ENCODE data around the gene S1PR4.

S1PR4 gene

DNA sequence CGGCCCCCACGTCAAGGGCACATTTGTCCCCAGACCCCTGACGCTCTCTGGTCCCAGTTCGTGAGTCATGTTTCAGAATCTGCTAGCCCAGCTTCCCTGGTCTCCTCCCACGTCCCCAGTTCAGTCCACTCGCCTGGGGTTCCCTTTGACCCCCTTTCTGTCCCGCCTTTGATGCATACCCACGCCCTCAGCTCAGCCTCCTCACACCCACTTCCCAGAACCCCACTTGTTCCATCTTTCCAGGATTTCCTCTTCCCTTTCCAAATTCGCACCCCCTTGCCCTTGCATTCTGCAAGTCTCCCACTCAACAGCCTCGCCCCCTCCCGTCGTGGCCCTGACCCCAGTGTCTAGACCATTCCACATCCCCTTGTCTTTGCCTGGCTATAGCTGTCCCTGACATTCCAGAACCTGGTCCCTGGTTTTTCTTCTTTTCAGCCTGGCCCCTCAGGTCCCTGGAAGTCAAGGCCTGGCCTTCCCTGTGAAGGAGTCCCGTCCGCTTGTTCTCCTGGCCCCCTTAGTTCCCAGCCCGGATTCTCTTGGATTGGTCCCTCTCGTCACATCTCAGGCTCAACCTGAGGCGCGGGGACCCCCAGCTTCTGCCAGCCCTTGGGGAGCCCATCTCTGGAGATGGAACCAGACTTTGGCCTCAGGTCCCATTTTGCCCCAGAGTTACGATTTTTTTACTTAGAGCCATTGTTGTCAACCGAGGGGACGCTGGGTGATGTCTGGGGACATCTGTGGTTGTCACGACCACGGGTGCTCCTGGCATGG, 8.5 kb downstream of the S1PR4 start:
- no peak for DNase-seq (ENCODE audit: low read depth, low spot score)
- TF ChIP-seq, protein P1, sequence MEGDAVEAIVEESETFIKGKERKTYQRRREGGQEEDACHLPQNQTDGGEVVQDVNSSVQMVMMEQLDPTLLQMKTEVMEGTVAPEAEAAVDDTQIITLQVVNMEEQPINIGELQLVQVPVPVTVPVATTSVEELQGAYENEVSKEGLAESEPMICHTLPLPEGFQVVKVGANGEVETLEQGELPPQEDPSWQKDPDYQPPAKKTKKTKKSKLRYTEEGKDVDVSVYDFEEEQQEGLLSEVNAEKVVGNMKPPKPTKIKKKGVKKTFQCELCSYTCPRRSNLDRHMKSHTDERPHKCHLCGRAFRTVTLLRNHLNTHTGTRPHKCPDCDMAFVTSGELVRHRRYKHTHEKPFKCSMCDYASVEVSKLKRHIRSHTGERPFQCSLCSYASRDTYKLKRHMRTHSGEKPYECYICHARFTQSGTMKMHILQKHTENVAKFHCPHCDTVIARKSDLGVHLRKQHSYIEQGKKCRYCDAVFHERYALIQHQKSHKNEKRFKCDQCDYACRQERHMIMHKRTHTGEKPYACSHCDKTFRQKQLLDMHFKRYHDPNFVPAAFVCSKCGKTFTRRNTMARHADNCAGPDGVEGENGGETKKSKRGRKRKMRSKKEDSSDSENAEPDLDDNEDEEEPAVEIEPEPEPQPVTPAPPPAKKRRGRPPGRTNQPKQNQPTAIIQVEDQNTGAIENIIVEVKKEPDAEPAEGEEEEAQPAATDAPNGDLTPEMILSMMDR (IDR thresholded peaks at IDR 0.05; ENCODE audit: low read depth, low read length) = no peak
- peak overlapping the region; percentile 73 for H3K4me3 ChIP-seq (ENCODE audit: low read depth, low read length)
- in situ Hi-C loops (cut with HindIII; ENCODE audit: low sequenced_read_pairs) = no loop called here

DNA sequence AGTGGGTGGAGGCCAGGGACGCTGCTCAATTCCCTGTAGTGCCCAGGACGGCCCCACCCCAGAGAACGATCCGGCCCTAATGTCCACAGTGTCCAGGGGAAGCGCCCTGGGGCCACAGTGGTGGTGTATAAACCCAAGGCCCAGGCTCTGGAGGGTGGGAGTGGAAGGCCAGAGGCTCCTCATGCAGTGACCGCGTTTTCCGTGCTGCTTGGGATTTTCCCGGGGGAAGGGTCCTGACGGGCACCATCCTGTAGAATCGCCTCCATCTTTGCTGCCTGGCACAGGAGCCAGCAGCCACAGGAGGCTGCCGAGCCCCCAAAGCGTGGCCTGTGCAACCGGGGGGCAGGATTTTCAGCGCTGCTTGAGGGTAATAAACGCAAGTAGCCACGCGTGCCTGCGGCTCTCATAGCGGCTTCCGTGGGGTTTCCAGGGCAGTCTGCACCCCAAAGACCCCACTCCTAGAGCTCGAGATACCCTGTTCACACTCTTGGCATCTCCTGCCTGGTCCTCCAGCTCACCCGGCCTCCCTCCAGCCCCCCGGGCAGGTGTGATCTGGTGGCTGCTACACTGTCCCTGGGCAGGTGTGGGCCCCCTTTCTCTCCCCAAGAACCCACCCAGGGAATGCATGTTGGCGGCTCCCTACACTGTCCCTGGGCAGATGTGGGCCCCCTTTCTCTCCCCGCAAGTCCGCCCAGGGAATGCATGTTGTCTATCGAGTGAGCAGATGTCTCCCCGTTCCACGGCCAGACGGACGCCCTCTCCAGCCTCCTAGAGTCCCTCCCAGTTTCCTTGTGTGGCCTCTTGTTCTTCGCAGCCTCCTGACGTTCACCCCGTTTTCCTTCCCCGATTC, 9.3 kb downstream of the S1PR4 start:
- no peak overlapping the region for H3K4me3 ChIP-seq (ENCODE audit: low read depth, low read length)
- in situ Hi-C loops (cut with HindIII; ENCODE audit: low sequenced_read_pairs) = no loop called here
- DNase-seq (ENCODE audit: low read depth, low spot score) = no peak
- TF ChIP-seq, protein P1 (IDR thresholded peaks at IDR 0.05; ENCODE audit: low read depth, low read length) = no peak

DNA sequence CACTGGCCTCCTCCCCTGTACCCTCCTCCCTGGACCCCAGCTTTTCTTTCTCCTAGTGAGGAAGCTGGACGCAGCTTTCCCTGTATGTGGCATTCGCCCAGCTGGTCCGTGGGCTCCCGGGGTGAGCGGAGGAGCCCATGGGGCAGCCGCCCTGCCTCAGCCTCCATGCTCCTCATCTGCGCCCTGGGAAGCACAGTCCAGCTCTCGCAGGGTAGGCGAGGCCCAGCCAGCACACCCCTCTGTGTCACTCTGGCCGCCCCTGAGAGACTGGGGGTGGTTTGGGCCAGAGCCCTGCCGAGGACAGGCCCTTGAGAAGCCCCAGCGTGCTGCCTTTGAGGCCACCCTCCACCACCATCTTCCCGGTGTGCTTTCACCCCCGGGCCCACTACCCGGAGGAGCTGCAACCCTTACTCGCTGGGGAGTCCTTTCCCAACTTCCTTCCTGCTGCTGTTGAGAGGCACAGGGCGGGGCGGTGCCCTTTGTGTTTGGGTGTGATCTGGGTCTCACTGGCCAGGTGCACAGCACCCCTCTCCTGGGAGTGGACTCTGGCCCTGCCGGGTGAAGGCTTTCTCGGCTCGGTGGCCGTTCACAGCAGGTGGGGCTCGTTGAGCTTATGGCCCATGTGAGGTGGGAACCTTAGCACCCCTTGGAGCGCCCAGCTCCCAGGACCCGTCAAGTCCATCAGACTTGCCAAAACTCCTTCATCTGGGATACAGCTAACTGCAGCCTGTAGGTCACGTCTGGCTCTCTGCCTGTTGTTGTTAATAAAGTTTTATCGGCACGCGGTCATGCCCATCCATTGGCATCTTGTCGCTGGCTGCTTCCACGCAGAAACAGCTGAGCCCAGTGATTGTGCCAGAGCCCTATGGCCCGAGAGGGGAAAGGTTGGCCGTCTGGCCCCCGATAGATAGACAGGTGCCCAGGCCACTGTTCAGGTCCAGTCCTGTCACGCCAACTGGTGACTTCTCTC, 10.3 kb downstream of the S1PR4 start:
- no peak overlapping the region for H3K4me3 ChIP-seq (ENCODE audit: low read depth, low read length)
- no peak for DNase-seq (ENCODE audit: low read depth, low spot score)
- TF ChIP-seq, protein P1 (IDR thresholded peaks at IDR 0.05; ENCODE audit: low read depth, low read length) = no peak
- in situ Hi-C loops (cut with HindIII; ENCODE audit: low sequenced_read_pairs) = no loop called here

DNA sequence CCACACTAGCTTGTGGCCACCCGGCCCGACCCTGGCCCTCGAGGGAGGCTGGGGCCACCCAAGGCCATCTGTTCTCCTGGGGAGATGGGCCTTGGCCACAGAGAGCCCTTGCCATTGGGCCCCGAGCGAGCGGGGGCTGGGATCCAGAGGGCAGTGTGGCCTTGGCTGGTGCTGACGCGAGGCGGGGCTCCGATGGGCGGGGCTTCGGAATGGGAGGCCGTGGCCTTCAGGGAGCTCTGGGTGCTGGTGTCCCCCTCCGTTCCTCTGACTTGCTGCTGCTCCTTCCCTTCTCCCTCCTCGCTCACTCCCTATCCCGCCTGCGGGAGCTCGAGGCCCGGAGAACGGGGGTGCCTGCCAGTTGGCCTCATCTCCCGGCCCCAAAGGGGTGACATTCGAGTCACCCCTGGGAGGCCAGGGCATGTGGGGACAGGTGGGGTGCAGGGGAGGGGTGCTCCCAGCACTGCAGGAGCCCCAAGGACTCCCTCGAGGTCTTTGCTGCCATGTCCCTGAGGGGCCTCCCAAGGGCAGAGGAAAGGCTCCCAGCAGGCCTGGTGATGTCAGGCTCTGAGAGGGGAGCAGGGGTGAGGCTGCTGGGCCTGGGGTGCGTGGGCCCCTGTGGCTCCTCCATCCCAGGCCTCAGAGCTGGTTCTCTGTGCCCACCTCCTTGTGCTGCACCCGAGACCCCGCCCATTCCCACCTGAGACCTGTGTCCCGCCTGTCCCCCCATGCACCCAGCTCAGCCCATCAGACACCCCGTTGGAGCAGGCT, 11.3 kb downstream of the S1PR4 start:
- DNase-seq (ENCODE audit: low read depth, low spot score) = no peak
- in situ Hi-C loops (cut with HindIII; ENCODE audit: low sequenced_read_pairs) = no loop called here
- TF ChIP-seq, protein P1 (IDR thresholded peaks at IDR 0.05; ENCODE audit: low read depth, low read length) = no peak
- no peak overlapping the region for H3K4me3 ChIP-seq (ENCODE audit: low read depth, low read length)

DNA sequence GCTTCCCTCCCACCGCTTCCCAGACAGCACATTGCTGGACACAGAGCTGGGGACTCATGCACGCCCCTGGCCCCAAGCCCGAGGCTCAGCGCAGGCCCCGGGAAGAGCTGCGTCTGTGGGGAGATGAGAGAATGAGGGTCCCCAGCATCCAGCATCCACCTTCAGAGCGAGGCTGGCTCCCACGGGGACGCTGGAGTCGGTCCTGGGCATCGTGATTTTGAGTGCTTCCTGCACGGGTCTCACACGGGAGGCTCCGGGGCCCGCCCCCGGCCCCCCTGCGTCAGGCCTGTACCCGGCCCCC, 11.9 kb downstream of the S1PR4 start:
- TF ChIP-seq, protein P1 (IDR thresholded peaks at IDR 0.05; ENCODE audit: low read depth, low read length) = no peak
- H3K4me3 ChIP-seq (ENCODE audit: low read depth, low read length) = no peak overlapping the region
- in situ Hi-C loops (cut with HindIII; ENCODE audit: low sequenced_read_pairs) = no loop called here
- DNase-seq (ENCODE audit: low read depth, low spot score) = no peak
